Measurements from ENCODE around the gene TXLNA. TPM values are rescaled to one million over a fixed set of nuclear protein-coding genes. Genes with fewer than 3 reads are reported as not detected.
"Not testable (repeated sequence)": the region's sequence is repeated elsewhere in the genome, so short reads cannot be mapped to it uniquely, and the experiment has no call there.

The TXLNA gene
- total RNA-seq (2014; rRNA removed; shearing (Covaris generic)): 63.1 and 66.6 TPM in 2 replicates

DNA sequence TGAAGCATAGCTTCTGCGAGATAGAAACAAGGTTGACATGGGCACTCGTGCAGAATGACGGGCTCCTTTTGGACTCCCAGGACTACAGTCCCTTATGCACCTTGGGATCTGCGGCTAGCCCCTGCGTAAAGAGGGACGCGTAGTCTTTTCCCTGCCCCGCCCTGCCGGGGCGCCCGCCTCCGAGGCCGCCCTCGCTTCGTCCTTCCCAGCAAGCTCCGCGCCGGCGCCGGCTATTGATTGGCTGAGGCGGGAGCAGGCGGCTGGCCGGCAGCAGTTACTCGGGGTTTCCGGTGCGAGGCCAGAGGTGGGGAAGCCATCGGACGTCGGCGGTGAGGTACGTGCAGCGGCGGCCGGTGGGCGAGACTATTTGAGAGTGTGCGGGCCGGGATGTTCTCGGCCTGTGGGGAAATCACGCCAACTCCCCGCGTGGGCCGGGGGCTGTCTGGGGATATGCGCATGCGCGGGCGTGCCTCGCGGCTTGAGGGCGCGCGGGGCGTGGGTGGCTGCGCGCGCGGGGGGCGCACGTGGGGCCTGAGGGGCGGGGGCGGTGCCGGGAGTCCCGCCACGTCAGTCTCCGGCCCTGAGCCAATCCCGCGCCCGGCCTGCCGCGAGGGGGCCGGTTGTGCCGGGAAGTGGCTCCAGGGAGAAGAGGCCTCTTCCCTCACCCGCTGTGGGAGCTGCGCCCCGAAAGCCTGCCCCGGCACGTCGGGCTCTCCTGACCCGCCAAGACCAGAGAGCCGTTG, at the start of gene TXLNA:
TXLNA (plus strand) TSS at position 233 of the 743 bp plus-strand sequence. CDS start 671 bp downstream, outside the sequence.
- peak; percentile 94 for DNase-seq (ENCODE audit: low read depth)

DNA sequence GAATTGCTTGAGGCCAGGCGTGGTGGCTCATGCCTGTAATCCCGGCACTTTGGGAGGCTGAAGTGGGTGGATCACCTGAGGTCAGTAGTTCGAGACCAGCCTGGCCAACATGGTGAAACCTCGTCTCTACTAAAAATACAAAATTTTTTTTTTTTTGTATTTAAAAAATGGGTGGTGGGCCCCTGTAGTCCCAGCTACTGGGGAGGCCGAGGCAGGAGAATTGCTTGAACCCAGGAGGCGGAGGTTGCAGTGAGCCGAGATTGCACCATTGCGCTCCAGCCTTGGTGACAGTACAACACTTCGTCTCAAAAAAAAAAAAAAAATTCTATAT, 45.6 kb upstream of the TXLNA start:
- not testable (repeated sequence) for DNase-seq (ENCODE audit: low read depth)

DNA sequence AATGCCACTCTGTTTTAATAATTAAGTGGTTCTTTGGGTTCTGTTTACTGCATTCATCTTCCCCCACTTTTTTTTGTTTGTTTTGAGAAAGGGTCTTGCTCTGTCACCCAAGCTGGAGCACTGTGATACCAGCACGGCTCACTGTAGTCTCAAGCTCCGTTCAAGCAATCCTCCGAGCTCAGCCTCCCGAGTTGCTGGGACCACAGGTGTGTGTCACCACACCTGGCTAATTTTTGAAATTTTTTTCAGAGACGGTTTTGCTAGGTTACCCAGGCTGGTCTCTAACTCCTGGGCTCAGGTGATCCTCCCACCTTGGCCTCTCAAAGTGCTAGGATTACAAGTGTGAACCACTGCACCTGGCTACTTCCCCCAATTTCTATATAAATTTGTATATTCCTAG, 42.4 kb upstream of the TXLNA start:
- DNase-seq (ENCODE audit: low read depth): no peak

DNA sequence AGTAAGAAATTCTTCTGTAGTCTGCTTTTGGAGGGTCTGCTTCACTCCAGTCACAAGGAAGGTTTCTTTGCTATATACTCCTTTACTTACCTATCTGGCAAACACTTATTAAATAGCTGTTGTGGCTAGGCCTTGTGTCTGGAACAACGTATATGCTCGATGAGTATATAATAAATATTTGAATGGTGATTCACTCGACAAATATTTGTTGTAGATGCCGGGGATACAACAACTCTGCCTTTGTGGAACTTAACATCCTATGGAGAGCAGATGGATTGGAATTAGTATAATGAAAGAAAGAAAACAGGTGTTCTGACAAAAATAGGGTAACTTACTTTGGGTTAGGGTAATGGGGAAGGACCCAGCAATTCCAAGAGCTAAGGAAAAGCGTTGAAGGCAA, 40.5 kb upstream of the TXLNA start:
- DNase-seq (ENCODE audit: low read depth): no peak

DNA sequence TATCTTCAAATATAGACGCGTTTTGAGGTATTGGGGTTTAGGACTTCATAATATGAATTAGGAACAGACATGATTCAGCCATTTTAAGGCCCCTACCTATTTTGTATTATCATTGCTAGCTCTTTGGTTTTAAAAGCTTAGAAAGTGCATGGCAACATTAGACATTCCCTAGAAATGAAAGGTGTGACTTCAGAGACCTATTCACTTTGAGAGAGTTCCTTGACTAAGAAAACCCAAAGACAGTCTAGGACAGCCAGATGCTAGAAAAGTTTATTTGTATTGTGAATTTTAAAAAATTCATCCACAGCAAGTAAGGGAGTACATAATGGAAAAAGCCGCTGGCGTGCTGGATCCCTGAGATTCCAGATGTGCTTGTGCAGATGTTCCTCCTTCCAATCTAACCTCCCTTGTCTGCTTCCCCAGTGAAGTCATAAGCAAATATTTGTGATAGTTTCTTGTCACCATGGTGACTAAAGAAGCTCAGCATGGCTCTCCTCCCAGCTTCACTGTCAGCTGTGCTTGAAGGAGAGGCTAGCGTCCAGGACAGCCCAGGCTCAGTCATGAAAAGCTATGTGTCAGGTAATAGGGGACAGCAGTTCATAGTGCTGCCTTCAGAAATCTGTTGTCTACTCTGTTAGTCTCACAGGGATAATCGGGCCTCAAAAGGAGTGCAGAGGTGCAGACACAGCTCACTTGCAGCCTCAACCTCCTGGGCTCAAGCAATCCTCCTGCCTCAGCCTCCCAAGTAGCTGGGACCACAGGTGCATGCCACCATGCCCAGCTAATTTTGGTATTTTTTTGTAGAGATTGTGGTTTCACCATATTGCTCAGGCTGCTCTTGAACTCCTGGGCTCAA, 36.8 kb upstream of the TXLNA start:
- DNase-seq (ENCODE audit: low read depth): peak; percentile 51

DNA sequence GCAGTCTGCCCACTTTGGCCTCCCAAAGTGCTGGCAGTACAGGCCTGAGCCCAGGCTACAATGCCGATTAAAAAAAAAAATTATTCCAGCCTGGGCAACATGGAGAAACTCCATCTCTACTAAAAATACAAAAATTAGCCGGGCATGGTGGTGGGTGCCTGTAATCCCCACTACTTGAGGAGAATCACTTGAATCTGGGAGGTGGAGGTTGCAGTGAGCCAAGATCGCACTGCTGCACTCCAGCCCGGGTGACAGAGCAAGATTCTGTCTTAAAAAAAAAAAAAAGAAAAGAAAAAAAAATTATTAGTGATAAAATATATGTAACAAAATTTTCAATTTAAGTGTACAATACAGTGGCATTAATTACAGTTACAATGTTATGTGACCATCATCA, 36.2 kb upstream of the TXLNA start:
- DNase-seq (ENCODE audit: low read depth): not testable (repeated sequence)

DNA sequence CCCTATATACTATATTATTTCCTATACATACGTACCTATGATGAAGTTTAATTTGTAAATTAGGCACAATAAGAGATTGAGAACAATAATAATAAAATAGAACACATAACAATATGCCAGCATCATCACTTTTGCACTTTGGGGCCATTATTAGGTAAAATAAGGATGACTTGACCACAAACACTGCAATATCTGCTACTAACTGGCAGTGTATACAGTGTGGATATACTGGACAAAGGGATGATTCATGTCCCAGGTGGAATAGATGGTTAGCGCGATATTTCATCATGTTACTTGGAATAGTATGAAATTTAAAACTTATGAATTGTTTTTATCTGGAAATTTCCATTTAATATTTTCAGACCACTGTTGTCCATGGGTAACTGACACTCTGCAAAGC, 35.4 kb upstream of the TXLNA start:
- no peak for DNase-seq (ENCODE audit: low read depth)

DNA sequence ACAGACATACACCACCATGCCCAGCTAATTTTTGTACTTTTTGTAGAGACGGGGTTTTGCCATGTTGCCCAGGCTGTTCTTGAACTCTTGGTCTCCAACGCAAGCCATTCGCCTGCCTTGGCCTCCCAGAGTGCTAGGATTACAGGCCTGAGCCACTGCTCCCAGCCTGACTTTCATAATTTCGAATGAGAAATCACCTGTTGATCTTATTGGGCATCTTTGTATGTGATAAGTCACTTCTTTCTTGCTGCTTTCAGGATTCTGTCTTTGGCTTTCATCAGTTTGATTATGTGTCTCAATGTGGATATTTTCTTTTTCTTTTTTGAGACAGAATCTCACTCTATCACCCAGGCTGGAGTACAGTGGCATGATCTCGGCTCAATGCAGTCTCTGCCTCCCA, 31.7 kb upstream of the TXLNA start:
- DNase-seq (ENCODE audit: low read depth): not testable (repeated sequence)

DNA sequence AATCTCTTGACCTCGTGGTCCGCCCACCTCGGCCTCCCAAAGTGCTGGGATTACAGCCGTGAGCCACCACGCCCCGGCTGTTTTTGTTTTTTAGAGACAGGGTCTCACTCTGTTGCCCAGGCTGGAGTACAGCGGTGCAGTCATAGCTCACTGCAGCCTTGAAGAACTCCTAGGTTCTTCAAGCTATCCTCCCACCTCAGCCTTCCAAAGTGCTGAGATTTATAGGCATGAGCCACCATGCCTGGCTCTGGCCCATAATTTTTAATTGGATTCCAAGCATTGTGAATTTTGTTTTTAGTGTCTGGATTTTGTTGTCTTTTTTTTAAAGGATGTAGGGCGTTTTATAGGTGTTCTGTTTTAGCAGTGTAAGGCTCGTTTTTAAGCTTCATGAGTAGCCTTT, 28.6 kb upstream of the TXLNA start:
- peak; percentile 13 for DNase-seq (ENCODE audit: low read depth)

DNA sequence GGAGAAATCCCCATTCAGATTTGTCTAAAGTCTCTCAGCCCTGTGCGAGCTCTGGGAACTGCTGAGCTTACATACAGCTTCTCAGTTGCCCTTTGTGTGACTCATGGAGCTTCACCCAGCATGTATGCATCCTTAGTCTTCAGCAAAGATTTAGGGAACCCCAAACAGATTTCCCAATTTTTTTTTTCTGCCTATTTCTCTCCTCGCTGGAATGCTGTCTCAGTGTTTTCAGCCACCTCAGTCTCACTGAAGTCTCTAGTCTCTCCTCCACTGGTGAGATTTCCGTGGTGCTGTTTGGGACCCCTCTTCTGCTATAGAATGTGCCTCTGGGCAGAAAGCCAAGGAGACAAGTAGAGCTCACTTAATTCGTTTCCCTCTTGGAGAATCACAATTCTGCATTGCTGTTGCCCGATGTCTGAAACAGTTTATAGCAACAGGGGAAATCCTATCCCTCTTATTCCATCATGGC, 28.1 kb upstream of the TXLNA start:
- peak; percentile 62 for DNase-seq (ENCODE audit: low read depth)

DNA sequence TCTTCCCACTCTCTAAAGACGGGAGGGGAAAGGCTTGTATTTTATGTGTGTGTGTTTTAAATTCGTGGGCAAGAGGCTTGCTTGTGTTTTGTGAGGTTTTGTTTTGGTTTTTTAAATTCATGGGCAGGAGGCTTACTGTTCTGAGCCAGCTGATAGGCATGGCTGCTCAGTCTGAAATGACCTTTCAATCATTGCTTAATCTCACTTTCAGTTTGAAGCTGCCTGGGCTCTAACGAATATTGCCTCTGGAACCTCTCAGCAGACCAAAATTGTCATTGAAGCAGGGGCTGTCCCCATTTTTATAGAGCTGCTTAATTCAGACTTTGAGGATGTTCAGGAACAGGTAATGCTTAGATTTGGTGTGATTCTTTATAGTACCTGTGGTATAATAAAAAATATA, 20.3 kb upstream of the TXLNA start:
- no peak for DNase-seq (ENCODE audit: low read depth)

DNA sequence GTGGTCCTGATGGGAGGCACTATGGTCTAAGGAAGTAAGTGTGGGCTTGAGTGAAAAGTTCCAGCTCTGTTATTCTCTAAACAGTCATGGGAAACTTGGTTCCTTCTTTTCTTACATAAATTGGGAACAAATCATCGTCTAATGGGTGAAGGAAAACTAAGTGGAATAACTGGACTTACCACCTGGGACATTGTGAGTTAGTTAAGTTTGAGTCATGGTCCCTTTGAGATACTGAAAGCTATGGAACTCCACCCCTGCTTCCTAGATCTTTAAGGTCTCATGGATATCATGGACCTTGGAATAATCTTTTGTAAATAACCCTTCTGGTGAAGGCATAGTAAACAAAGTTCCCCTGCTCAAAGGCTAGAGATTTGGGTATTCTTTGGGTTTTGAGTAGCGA, 16.1 kb upstream of the TXLNA start:
- DNase-seq (ENCODE audit: low read depth): no peak

DNA sequence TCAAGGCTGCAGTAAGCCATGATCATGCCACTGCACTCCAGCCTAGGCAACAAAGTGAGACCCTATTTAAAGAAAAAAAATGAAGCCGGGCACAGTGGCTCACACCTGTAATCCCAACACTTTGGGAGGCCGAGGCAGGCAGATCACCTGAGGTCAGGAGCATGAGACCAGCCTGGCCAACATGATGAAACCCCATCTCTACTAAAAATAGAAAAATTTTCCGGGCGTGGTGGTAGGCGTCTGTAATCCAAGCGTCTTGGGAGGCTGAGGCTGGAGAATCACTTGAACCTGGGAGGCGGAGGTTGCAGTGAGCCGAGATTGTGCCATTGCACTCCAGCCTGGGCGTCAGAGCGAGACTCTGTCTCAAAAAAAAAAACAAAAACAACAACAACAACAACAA, 13.8 kb upstream of the TXLNA start:
- not testable (repeated sequence) for DNase-seq (ENCODE audit: low read depth)

DNA sequence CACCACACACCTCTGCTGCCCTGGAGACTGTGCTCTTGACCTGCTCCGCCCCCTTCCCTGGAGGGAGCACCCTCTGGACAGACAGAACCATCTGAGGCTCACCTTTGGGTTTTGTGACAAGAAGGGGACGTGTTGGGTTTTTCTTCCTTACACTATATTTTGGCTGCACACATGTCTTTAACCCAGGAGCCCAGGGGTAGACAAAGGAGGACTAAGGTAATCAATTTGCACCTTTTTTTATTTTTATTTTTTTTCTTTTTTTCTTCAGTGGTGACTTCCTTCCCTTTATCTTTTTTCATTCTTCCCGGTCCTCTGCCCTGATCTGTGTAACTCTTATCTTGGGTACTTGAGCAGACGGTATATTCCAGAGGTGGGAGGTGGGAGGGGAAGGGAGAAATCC, 8.5 kb upstream of the TXLNA start:
- no peak for DNase-seq (ENCODE audit: low read depth)

DNA sequence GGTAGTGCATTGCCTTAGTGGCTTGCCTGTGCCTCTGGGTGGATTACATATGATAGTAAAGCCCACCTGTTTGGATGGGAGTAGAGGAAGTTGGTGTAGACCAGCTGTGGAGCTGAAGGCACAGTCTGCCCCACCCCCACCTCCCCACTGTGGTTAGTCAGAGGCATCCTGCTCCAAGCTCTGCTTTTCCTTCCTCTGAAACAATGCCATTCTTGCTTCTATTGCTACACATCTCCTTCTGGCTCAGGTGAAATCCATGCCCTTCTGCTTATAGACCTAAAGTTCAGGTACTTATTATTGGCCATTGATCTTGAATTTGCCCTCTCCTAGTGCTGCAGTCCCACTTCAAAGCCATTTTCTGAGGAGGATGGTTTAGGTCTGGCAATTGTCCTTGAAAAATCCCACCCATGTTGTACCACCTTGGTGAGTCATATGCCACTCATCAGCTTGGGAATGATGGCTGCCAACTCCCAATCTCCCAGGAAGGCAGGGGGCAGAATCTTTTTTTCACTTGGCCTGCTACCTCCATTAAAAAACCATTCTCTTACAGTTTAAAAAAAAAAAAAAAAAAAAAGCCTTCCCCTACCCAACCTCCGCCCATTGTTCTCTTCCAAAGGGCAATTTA, 6.7 kb upstream of the TXLNA start:
- DNase-seq (ENCODE audit: low read depth): peak; percentile 49

DNA sequence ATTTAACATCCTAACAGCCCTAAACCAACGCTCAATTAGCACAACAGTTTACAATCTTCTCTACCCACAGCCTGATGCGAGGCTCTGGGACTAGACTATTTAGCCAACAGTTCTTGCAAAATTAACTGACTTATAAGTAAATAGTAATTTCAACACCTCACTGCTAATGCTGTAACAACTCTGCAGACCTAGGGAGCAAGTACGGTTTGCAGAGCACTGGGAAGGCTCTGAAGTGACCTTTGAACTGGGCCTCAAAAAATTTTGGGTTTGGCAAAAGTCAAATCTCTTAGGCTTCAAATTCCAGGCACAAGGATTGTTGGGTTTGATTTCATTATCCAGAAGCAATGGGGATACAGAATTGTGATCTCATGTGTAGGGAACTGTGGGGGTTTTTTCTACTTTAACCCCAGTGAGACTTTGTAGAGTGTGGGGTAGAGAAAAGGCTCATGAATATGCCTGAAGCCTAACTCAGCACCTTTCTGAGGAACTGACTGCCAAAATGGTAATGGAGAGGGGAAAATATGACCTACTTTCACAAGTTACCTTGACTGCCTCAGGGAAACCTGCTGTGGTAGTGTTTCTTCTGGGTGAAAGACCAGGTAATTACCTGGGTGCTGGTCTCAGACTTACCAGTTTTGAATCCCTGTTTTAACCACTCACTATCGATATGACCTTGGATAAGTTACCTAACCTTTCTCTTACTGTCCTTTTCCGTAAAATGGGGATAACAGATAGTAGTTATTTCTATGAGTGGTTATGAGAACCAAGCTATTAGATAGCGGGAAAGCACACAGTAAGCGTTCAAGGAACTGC, 889 bp upstream of the TXLNA start:
- no peak for DNase-seq (ENCODE audit: low read depth)

DNA sequence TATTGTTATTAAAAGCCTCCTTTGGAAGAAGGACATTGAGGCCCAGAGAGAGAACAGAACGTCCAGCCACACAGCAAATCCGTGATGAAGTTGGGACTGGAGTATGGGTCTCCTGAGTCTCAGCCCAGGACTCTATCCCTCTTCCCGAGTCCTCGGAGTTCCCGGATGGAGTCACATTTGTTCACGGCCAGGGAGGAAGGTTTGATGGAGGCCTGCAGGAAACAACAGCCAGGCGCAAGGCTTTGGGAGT, 357 bp upstream of the TXLNA start:
- no peak for DNase-seq (ENCODE audit: low read depth)

DNA sequence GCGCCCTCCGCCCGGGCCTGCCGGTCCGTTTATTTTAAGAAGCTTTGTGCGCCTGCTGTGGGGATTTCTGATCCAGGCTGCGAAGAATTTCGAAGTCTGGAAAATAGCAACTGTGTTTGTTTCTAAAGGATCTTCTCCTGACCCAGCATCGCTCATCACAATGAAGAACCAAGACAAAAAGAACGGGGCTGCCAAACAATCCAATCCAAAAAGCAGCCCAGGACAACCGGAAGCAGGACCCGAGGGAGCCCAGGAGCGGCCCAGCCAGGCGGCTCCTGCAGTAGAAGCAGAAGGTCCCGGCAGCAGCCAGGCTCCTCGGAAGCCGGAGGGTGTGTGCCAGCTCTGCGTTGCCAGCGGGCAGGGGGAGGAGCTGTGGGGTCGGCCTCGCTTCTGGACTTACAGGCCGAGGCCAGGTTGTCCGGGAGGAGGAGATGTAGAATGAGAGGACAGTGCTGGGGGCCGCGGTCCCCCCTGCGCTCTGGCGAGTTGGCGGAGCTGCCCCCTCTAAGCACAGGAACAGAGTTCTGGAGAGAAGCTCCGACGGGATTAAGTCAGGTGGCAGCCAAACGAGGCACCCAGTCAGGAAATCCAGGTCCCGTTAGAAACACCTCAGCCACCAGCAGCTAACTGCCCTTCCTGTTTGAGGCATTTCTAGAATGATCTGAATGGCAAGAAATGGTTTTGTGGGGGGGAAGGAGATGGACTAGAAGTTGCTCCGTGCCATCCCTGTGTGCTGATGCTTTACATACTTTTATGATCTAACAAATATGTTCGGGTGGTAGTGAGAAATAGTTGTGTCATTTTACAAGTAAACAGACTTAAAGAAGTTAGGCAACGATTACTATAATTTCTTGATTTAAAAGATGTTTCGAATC, 948 bp downstream of the TXLNA start:
- DNase-seq (ENCODE audit: low read depth): peak; percentile 58

DNA sequence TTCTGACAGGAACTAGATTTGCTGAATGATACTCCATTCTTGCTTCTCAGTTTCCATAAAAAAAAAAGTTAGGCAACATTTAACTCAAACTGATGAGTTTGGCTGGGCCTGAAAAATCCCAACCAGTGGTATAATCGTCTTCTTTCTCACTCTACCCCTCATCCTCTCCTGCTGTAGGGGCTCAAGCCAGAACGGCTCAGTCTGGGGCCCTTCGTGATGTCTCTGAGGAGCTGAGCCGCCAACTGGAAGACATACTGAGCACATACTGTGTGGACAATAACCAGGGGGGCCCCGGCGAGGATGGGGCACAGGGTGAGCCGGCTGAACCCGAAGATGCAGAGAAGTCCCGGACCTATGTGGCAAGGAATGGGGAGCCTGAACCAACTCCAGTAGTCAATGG, 1.6 kb downstream of the TXLNA start:
- DNase-seq (ENCODE audit: low read depth): no peak

DNA sequence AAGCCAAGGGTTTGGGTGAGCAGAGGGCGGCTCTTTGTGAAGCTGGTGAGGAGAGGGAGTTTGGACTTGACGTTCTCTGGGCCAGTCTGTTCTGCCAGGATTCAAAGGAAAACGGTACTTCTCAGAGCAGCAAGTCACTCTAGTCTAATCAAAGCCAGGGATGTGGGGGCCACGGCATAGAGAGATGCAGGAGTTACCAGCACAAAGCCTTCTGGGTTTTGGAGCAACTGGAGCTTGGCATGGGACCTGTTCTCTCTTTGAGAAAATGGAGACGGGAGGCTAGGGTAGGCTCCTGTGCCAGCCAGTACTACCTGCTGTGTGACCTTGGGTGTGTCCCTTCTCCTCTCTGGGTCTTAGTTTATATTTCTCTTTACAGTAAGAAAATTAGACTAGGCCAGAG, 2.1 kb downstream of the TXLNA start:
- no peak for DNase-seq (ENCODE audit: low read depth)

DNA sequence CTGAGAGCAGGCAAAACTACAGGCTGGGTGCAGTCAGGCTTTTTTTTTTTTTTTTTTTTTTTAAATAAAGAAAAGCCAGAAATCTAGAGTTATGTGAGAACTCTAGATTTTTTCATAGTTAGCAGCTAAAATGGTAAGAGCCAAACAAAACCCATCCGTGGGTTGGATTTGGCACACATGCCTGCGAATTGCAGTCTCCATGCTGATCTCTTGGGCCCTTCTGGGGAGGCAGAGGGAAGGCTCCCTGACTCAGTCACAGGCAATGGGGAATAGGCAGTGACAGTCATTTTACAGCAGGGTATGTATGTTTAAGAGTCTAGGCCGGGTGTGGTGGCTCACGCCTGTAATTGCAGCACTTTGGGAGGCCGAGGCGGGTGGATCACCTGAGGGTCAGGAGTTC, 2.6 kb downstream of the TXLNA start:
- DNase-seq (ENCODE audit: low read depth): no peak
